Left ventricle myocardium inferior (tissue), 1 donor: ENCODE measurements around the gene TMEM52. TPM values are rescaled to one million over a fixed set of nuclear protein-coding genes. Genes with fewer than 3 reads are reported as not detected.

Source experiments
- DNase-seq: peaks from one replicate; pipeline ENCODE4 v3.0.0-alpha.2; 2020
- H3K27ac ChIP-seq: fragments of 200-600 bp; replicated peaks from 2 replicates; pipeline ENCODE4 v1.8.0; 2021
- H3K27me3 ChIP-seq: fragments of 200-600 bp; 2 replicates; pipeline ENCODE4 v1.8.0; 2021; ENCODE audit warnings: low read depth
- H3K36me3 ChIP-seq: fragments of 200-600 bp; 2 replicates; pipeline ENCODE4 v1.8.0; 2021
- H3K4me1 ChIP-seq: fragments of 200-600 bp; 2 replicates; pipeline ENCODE4 v1.8.0; 2021
- H3K4me3 ChIP-seq: fragments of 200-600 bp; 2 replicates; pipeline ENCODE4 v1.8.0; 2021; ENCODE audit warnings: mild to moderate bottlenecking, moderate library complexity
- H3K9me3 ChIP-seq: fragments of 200-600 bp; replicated peaks from 2 replicates; pipeline ENCODE4 v1.8.0; 2021
- intact Hi-C: fragments of 100-400 bp; cut with micrococcal nuclease; formaldehyde crosslinking; loops from one replicate; pipeline ENCODE4 v1.11.0; 2022
- total RNA-seq: library from RNA; stranded (reverse); fragmentation: NEBNext Ultra II Directional; extraction: Animal tissue kit (Norgen Biotek cat#: 25700); gene quantifications from one replicate; pipeline ENCODE4 v1.2.1, GENCODE V29; 2021
- TF ChIP-seq, protein P1 (sequence below): fragments of 200-600 bp; IDR thresholded peaks from 2 replicates; pipeline ENCODE4 v1.8.0; 2021; ENCODE audit warnings: antibody characterized with exemption, mild to moderate bottlenecking, borderline replicate concordance
- donor health status: DM: no; HTN: yes; CAD: no; lungs with severe emphysema.

The TMEM52 gene
- total RNA-seq, 1 donor from 2014 or later = 0.47 TPM

DNA sequence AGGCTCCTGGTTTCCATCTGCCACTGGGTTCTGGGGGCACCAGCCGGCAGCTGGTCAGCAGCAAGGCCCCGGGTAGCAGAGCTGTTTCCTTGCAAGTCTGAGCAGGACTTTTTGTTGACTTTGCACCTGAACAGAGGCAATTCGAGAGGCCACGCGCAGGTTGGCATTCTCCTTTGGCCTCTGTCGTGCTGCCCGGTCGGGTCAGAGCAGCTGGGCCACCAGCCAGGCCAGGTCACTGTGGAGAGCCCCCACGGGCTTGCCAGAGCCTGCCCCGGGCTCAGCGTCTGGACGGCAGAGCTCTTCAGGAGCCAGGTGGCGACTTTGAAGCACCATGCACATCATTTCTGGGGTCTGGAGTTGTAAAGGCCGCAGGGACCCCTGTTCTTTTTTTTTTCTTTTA is 28.4 kb upstream of the TMEM52 start:
- H3K27me3 ChIP-seq = peaks cover 34% of the 10 kb centered on the region
- no peak overlapping the region for H3K27ac ChIP-seq
- no peak for DNase-seq
- no peaks in the 10 kb centered on the region for H3K36me3 ChIP-seq
- intact Hi-C loops = no loop called here
- H3K4me1 ChIP-seq = peaks cover 15% of the 10 kb centered on the region
- no peaks in the 10 kb centered on the region for H3K9me3 ChIP-seq
- TF ChIP-seq, protein P1, sequence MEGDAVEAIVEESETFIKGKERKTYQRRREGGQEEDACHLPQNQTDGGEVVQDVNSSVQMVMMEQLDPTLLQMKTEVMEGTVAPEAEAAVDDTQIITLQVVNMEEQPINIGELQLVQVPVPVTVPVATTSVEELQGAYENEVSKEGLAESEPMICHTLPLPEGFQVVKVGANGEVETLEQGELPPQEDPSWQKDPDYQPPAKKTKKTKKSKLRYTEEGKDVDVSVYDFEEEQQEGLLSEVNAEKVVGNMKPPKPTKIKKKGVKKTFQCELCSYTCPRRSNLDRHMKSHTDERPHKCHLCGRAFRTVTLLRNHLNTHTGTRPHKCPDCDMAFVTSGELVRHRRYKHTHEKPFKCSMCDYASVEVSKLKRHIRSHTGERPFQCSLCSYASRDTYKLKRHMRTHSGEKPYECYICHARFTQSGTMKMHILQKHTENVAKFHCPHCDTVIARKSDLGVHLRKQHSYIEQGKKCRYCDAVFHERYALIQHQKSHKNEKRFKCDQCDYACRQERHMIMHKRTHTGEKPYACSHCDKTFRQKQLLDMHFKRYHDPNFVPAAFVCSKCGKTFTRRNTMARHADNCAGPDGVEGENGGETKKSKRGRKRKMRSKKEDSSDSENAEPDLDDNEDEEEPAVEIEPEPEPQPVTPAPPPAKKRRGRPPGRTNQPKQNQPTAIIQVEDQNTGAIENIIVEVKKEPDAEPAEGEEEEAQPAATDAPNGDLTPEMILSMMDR = no peak
- H3K4me3 ChIP-seq = no peak overlapping the region

DNA sequence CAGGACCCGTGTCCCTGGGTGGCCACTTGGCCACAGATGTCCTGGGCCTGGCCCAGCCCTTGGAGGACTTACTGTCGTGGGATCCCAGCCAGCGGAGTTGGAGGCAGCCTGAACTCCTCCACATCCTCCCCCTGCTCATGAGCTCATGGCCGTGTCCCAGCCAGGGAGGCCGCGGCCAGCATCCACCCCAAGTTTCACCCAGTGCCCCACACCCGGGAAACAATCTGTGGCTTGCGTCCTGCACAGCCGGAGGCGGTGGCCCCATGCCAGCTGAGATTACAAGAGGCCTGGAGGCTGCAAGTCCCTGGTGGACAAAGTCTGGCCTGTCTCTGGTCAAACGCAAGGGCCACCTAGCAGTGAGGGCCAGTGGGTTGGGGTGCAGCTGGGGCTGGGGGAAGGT is 27.5 kb upstream of the TMEM52 start:
- intact Hi-C loops = no loop called here
- no peaks in the 10 kb centered on the region for H3K36me3 ChIP-seq
- H3K27ac ChIP-seq = no peak overlapping the region
- TF ChIP-seq, protein P1 = no peak
- no peak overlapping the region for H3K4me3 ChIP-seq
- no peaks in the 10 kb centered on the region for H3K9me3 ChIP-seq
- peaks cover 15% of the 10 kb centered on the region for H3K4me1 ChIP-seq
- peak; percentile 62 for DNase-seq
- peaks cover 44% of the 10 kb centered on the region for H3K27me3 ChIP-seq

DNA sequence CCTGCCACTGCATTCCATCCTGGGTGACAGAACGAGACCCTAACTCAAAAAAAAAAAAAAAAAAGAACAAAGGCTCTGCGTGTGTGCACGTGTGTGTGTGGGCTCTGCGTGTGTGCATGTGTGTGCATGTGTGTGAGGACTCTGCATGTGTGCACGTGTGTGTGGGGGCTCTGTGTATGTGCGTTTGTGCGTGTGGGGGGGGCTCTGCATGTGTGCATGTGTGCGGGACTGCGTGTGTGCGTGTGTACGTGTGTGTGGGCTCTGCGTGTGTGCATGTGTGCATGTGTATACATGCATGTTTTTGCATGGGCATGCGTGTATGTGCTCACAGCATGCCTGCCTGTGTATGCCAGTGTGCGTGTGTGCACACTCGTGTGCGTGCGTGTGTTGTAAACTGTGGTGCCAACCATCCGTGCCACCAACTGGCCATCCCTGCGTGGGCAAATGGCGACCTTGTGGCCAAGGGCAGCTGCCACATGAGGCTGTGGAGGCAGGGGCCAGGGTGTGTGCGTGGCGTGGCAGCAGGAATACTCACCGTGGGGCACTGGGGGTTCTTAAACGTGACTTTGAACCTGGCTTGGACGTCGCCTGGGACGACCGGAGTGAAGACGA is 26.8 kb upstream of the TMEM52 start:
- no peak overlapping the region for H3K27ac ChIP-seq
- TF ChIP-seq, protein P1 = no peak
- DNase-seq = no peak
- peaks cover 15% of the 10 kb centered on the region for H3K4me1 ChIP-seq
- no peaks in the 10 kb centered on the region for H3K9me3 ChIP-seq
- H3K36me3 ChIP-seq = no peaks in the 10 kb centered on the region
- no peak overlapping the region for H3K4me3 ChIP-seq
- H3K27me3 ChIP-seq = peaks cover 50% of the 10 kb centered on the region
- intact Hi-C loops = no loop called here

DNA sequence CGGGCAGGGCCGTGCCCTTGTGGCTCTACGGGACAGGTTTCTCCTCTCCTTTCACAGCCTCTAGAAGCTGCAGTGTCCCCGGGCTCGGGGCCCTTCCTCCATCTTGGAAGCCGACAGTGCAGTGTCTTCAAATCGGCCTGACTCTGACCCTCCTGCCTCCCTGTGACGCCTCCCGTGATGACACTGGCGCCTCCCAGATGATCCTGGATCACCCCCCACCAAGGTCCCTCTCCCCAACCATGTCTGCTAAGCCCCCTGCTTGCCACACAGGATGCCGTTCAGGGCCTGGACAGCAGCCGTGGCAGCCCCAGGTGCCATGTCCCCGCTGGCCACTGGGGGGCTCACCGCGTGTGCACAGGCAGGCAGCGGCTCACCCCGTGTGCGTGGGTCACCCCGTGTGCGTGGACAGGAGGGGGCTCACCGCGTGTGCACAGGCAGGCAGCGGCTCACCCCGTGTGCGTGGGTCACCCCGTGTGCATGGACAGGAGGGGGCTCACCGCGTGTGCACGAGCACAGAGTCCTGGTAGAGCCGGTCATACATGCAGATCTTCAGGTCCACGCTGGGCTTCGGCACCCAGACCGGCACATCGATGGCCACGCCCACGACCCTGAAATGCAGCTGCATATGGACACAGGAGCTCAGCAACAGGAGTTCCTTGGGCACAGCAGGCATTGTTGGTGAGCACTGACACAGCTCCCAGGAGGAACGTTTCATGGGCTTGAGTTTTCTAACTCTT is 24.9 kb upstream of the TMEM52 start:
- TF ChIP-seq, protein P1 = peak; percentile 94
- no peaks in the 10 kb centered on the region for H3K9me3 ChIP-seq
- intact Hi-C loops = no loop called here
- no peaks in the 10 kb centered on the region for H3K36me3 ChIP-seq
- H3K4me1 ChIP-seq = peaks cover 15% of the 10 kb centered on the region
- H3K27me3 ChIP-seq = peaks cover 67% of the 10 kb centered on the region
- H3K4me3 ChIP-seq = peak overlapping the region; percentile 17
- H3K27ac ChIP-seq = no peak overlapping the region
- DNase-seq = no peak

DNA sequence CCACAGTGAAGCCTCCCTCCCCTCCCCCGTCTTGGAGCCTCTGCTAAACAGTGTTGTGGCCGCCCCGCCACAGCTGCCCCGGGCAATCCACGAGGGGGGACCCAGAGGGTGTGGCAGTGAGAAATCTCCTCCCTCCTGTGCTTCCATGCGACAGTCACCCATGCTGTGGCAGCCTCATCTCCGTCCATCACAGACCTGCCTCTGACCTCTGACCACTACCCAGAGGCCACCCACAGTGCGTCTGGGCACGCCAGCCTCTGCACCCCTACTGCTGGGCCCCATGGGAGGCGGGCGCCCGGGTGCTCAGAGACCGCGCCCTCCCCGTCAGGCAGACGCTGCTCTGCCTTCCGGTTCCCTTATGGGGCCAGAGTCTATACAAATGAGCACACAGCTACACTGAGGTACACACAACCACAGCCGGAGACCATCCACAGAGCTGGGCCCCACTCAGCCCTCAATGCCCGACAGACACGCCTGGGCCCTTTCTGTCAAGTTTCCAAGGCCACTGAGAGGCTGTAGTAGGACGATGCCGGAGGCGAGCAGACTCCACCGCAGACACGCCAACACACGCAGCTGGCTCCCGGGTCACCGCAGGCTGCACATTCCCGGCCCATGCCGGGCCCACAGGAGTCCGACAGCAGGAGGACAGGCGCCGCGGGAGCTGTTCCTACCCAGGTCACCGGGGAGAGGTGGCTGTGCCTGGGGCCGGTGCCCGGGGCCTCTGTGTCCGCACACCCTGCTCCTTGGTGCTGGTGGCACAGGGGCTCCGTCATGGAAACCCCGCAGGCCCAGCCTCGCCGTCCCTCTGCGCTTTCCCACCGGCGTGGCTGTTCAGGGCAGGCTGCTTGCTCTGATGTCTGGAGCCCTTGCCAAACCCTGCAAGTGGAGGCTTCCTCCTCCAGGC is 23.9 kb upstream of the TMEM52 start:
- H3K27ac ChIP-seq = no peak overlapping the region
- intact Hi-C loops = no loop called here
- TF ChIP-seq, protein P1 = no peak
- H3K27me3 ChIP-seq = peaks cover 72% of the 10 kb centered on the region
- no peaks in the 10 kb centered on the region for H3K36me3 ChIP-seq
- H3K4me3 ChIP-seq = no peak overlapping the region
- DNase-seq = no peak
- no peaks in the 10 kb centered on the region for H3K9me3 ChIP-seq
- peaks cover 15% of the 10 kb centered on the region for H3K4me1 ChIP-seq
